HG02759 (cell line): ENCODE data around the gene TNS3.

ENCODE experiments used
- ATAC-seq: cut with Tn5 transposase; IDR thresholded peaks from one replicate; pipeline ENCODE4 v1.9.1; 2021; ENCODE audit warnings: mild to moderate bottlenecking, moderate library complexity; ENCODE audit not compliant: unreplicated experiment

Gene TNS3

GRCh38 chr7:47508389-47509380 lies 73.2 kb downstream of the TNS3 start:
- no peak for ATAC-seq

GRCh38 chr7:47507522-47507921 lies 74.4 kb downstream of the TNS3 start:
- no peak for ATAC-seq

GRCh38 chr7:47506382-47507339 lies 75.2 kb downstream of the TNS3 start:
- ATAC-seq: no peak

GRCh38 chr7:47505312-47506007 lies 76.5 kb downstream of the TNS3 start:
- no peak for ATAC-seq

GRCh38 chr7:47504551-47505311 lies 77.2 kb downstream of the TNS3 start:
- no peak for ATAC-seq

GRCh38 chr7:47503281-47503680 lies 78.6 kb downstream of the TNS3 start:
- no peak for ATAC-seq

GRCh38 chr7:47502240-47502877 lies 79.6 kb downstream of the TNS3 start:
- no peak for ATAC-seq

- no peak for ATAC-seq
Observed at GRCh38 chr7:47501406-47501805, 80.5 kb downstream of the TNS3 start.

GRCh38 chr7:47500103-47500563 lies 81.8 kb downstream of the TNS3 start:
- no peak for ATAC-seq

- ATAC-seq: no peak
Observed at GRCh38 chr7:47498229-47499056, 83.5 kb downstream of the TNS3 start.

GRCh38 chr7:47497367-47498096 lies 84.4 kb downstream of the TNS3 start:
- ATAC-seq: peak; percentile 87

- no peak for ATAC-seq
Observed at GRCh38 chr7:47496666-47497065, 85.2 kb downstream of the TNS3 start.

- ATAC-seq: no peak
Observed at GRCh38 chr7:47496056-47496665, 85.8 kb downstream of the TNS3 start.

- ATAC-seq: no peak
Observed at GRCh38 chr7:47493976-47494911, 87.7 kb downstream of the TNS3 start.

- no peak for ATAC-seq
Observed at GRCh38 chr7:47492716-47493325, 89.1 kb downstream of the TNS3 start.
